ENCODE results near the gene SMCP.

Gene SMCP

DNA sequence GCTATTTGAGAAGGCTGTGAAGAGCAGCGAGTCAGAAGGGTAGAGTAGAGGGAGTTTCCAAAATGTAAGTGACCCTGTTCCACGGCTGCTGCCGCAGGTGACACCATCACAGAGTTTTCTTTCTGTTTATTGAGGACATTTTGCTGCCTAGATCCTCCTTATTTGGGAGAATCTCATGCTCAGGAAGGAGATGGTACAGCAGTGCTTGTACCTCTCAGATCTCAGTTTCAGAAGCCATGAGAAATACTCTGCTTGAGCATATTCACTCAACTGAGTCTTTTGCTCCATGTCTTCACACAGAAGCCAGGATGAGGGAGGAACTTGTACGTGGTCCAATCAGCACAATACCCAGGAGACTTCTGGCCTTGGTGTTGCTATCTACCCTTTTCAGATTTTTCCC is 16.7 kb upstream of the SMCP start:
- H3K4me1 ChIP-seq (ENCODE audit: control insufficient read depth, low read length): no peaks in the 10 kb centered on the region
- peaks cover 4% of the 10 kb centered on the region; the same call in 1 of the 2 replicates for H3K27me3 ChIP-seq (ENCODE audit: control insufficient read depth, low read length)
- no peaks in the 10 kb centered on the region for H3K79me2 ChIP-seq (ENCODE audit: control insufficient read depth, low read length)
- no peak overlapping the region for H3K27ac ChIP-seq (ENCODE audit: low read depth, low read length)
- no peaks in the 10 kb centered on the region for H3K36me3 ChIP-seq (ENCODE audit: control insufficient read depth, low read length)
- TF ChIP-seq EZH2phosphoT487 (IDR thresholded peaks at IDR 0.05; ENCODE audit: borderline replicate concordance, low read length) (no peak), CTCF (IDR thresholded peaks at IDR 0.05; ENCODE audit: low read depth, low read length, poor library complexity, severe bottlenecking) (no peak)
- H3K4me3 ChIP-seq (ENCODE audit: low read length): no peak overlapping the region
- no peaks in the 10 kb centered on the region for H3K9me3 ChIP-seq (ENCODE audit: control insufficient read depth, insufficient read depth, low read length)
- H4K20me1 ChIP-seq (ENCODE audit: control insufficient read depth, insufficient read depth, low read depth, low read length): no peaks in the 10 kb centered on the region
- H3K9me2 ChIP-seq (replicated peaks; ENCODE audit: control insufficient read depth, low read length): no peaks in the 10 kb centered on the region
- H3K4me2 ChIP-seq (ENCODE audit: low read length): no peak overlapping the region
- H3F3A ChIP-seq (ENCODE audit: control insufficient read depth, insufficient read depth): no peaks in the 10 kb centered on the region

GRCh38 chr1:152864443-152864842 is 13.7 kb upstream of the SMCP start:
- H3K9me3 ChIP-seq (ENCODE audit: control insufficient read depth, insufficient read depth, low read length): no peaks in the 10 kb centered on the region
- TF ChIP-seq CTCF (IDR thresholded peaks at IDR 0.05; ENCODE audit: low read depth, low read length, poor library complexity, severe bottlenecking): no peak
- TF ChIP-seq EZH2phosphoT487 (IDR thresholded peaks at IDR 0.05; ENCODE audit: borderline replicate concordance, low read length): no peak

GRCh38 chr1:152866321-152866720 is 11.8 kb upstream of the SMCP start:
- no peaks in the 10 kb centered on the region for H3K9me3 ChIP-seq (ENCODE audit: control insufficient read depth, insufficient read depth, low read length)
- no peaks in the 10 kb centered on the region for H3K79me2 ChIP-seq (ENCODE audit: control insufficient read depth, low read length)
- no peaks in the 10 kb centered on the region for H4K20me1 ChIP-seq (ENCODE audit: control insufficient read depth, insufficient read depth, low read depth, low read length)
- H3K4me1 ChIP-seq (ENCODE audit: control insufficient read depth, low read length): no peaks in the 10 kb centered on the region
- H3F3A ChIP-seq (ENCODE audit: control insufficient read depth, insufficient read depth): no peaks in the 10 kb centered on the region; the same call in 1 of the 2 replicates
- no peak overlapping the region for H3K4me3 ChIP-seq (ENCODE audit: low read length)
- H3K27ac ChIP-seq (ENCODE audit: low read depth, low read length): no peak overlapping the region
- H3K36me3 ChIP-seq (ENCODE audit: control insufficient read depth, low read length): no peaks in the 10 kb centered on the region
- H3K9me2 ChIP-seq (replicated peaks; ENCODE audit: control insufficient read depth, low read length): no peaks in the 10 kb centered on the region
- peaks cover 4% of the 10 kb centered on the region; the same call in 1 of the 2 replicates for H3K27me3 ChIP-seq (ENCODE audit: control insufficient read depth, low read length)
- TF ChIP-seq CTCF (IDR thresholded peaks at IDR 0.05; ENCODE audit: low read depth, low read length, poor library complexity, severe bottlenecking) (no peak), EZH2phosphoT487 (IDR thresholded peaks at IDR 0.05; ENCODE audit: borderline replicate concordance, low read length) (no peak)
- H3K4me2 ChIP-seq (ENCODE audit: low read length): no peak overlapping the region

More at GRCh38 chr1:152864443-152864842, 13.7 kb upstream of the SMCP start:
- no peak overlapping the region for H3K4me3 ChIP-seq (ENCODE audit: low read length)
- H3K4me2 ChIP-seq (ENCODE audit: low read length): no peak overlapping the region
- no peaks in the 10 kb centered on the region for H3K4me1 ChIP-seq (ENCODE audit: control insufficient read depth, low read length)
- H4K20me1 ChIP-seq (ENCODE audit: control insufficient read depth, insufficient read depth, low read depth, low read length): no peaks in the 10 kb centered on the region
- H3F3A ChIP-seq (ENCODE audit: control insufficient read depth, insufficient read depth): no peaks in the 10 kb centered on the region
- H3K36me3 ChIP-seq (ENCODE audit: control insufficient read depth, low read length): no peaks in the 10 kb centered on the region
- no peak overlapping the region for H3K27ac ChIP-seq (ENCODE audit: low read depth, low read length)
- no peaks in the 10 kb centered on the region for H3K79me2 ChIP-seq (ENCODE audit: control insufficient read depth, low read length)
- H3K27me3 ChIP-seq (ENCODE audit: control insufficient read depth, low read length): peaks cover 4% of the 10 kb centered on the region; the same call in 1 of the 2 replicates
- no peaks in the 10 kb centered on the region for H3K9me2 ChIP-seq (replicated peaks; ENCODE audit: control insufficient read depth, low read length)

Measured in DOHH2 (cell line).